WTC11 (cell line): ENCODE data around the gene DDIT4. TPM values are rescaled to one million over a fixed set of nuclear protein-coding genes. Genes with fewer than 3 reads are reported as not detected.
A peak's percentile ranks its signal among the peaks of the same experiment; 100 is the strongest.

ENCODE experiments used
- ATAC-seq: fragments of 200-7000 bp; cut with Tn5 transposase; 2 replicates; pipeline ENCODE4 v1.10.0; 2021; ENCODE audit warnings: mild to moderate bottlenecking, moderate library complexity
- CTCF ChIA-PET: fragments of 300-600 bp; sonication (Branson Sonifier 250); formaldehyde crosslinking; loops from one replicate; lab custom pipeline; 2021; ENCODE audit warnings: antibody characterized with exemption; lab: Charles Lee
- POLR2A ChIA-PET: fragments of 350-600 bp; sonication (Branson Sonifier 250); formaldehyde crosslinking; loops from one replicate; lab custom pipeline; 2021; ENCODE audit warnings: antibody characterized with exemption; lab: Charles Lee
- DNase-seq: peaks from one replicate; pipeline ENCODE4 v3.0.0; 2021; ENCODE audit warnings: low spot score
- H3K27ac Mint-ChIP-seq: 2 replicates; pipeline ENCODE4 v1.8.0; 2021; ENCODE audit warnings: mixed read lengths
- H3K27me3 Mint-ChIP-seq: 2 replicates; pipeline ENCODE4 v1.8.0; 2021; ENCODE audit warnings: low read depth, mild to moderate bottlenecking, moderate library complexity, mixed read lengths
- H3K36me3 Mint-ChIP-seq: 2 replicates; pipeline ENCODE4 v1.8.0; 2021; ENCODE audit warnings: mixed read lengths
- H3K4me1 Mint-ChIP-seq: 2 replicates; pipeline ENCODE4 v1.8.0; 2022; ENCODE audit warnings: mixed read lengths
- H3K4me3 Mint-ChIP-seq: 2 replicates; pipeline ENCODE4 v1.8.0; 2021; ENCODE audit warnings: mild to moderate bottlenecking, moderate library complexity, mixed read lengths
- H3K9me3 Mint-ChIP-seq: 2 replicates; pipeline ENCODE4 v1.8.0; 2021; ENCODE audit warnings: mixed read lengths
- ARID4B ChIP-seq: sonication (generic); formaldehyde crosslinking; IDR thresholded peaks from 2 replicates; pipeline ENCODE4 v1.8.0; 2023; ENCODE audit warnings: missing genetic modification reagents, mild to moderate bottlenecking, borderline replicate concordance
- ATF2 ChIP-seq: sonication (generic); formaldehyde crosslinking; IDR thresholded peaks from 2 replicates; pipeline ENCODE4 v1.8.1; 2022; ENCODE audit warnings: low read depth, missing genetic modification reagents, borderline replicate concordance
- E2F1 ChIP-seq: sonication (generic); formaldehyde crosslinking; IDR thresholded peaks from 2 replicates; pipeline ENCODE4 v1.8.0; 2022; ENCODE audit warnings: mild to moderate bottlenecking, missing genetic modification reagents
- E2F4 ChIP-seq: sonication (generic); formaldehyde crosslinking; IDR thresholded peaks from 2 replicates; pipeline ENCODE4 v1.8.1; 2022; ENCODE audit warnings: low read depth, mild to moderate bottlenecking, moderate library complexity, missing genetic modification reagents, borderline replicate concordance
- E2F5 ChIP-seq: sonication (generic); formaldehyde crosslinking; IDR thresholded peaks from 2 replicates; pipeline ENCODE4 v1.8.1; 2022; ENCODE audit warnings: mild to moderate bottlenecking, moderate library complexity, missing genetic modification reagents
- FOXJ3 ChIP-seq: sonication (generic); formaldehyde crosslinking; IDR thresholded peaks from 2 replicates; pipeline ENCODE4 v1.9.0; 2021; ENCODE audit warnings: missing genetic modification reagents, mild to moderate bottlenecking, borderline replicate concordance
- HMGA2 ChIP-seq: fragments of 250-450 bp; sonication (Bioruptor Pico); IDR thresholded peaks from 2 replicates; pipeline ENCODE4 v1.4.0; 2021; ENCODE audit warnings: mild to moderate bottlenecking, moderate library complexity
- JAZF1 ChIP-seq: fragments of 250-450 bp; sonication (Bioruptor Pico); IDR thresholded peaks from 2 replicates; pipeline ENCODE4 v1.9.0; 2021; ENCODE audit warnings: moderate library complexity, mild to moderate bottlenecking, inconsistent platforms
- JUN ChIP-seq: sonication (generic); formaldehyde crosslinking; IDR thresholded peaks from 2 replicates; pipeline ENCODE4 v1.8.0; 2023; ENCODE audit warnings: mild to moderate bottlenecking, missing genetic modification reagents
- KAT7 ChIP-seq: sonication (generic); formaldehyde crosslinking; IDR thresholded peaks from 2 replicates; pipeline ENCODE4 v1.8.1; 2023; ENCODE audit warnings: missing genetic modification reagents, mild to moderate bottlenecking, borderline replicate concordance
- RELA ChIP-seq: sonication (generic); formaldehyde crosslinking; IDR thresholded peaks from 2 replicates; pipeline ENCODE4 v1.8.1; 2022; ENCODE audit warnings: missing genetic modification reagents, mild to moderate bottlenecking, borderline replicate concordance
- RORB ChIP-seq: fragments of 250-450 bp; sonication (Bioruptor Pico); IDR thresholded peaks from 2 replicates; pipeline ENCODE4 v1.9.0; 2021; ENCODE audit warnings: mild to moderate bottlenecking
- TP53 ChIP-seq: sonication (generic); formaldehyde crosslinking; IDR thresholded peaks from 2 replicates; pipeline ENCODE4 v1.8.1; 2023; ENCODE audit warnings: mild to moderate bottlenecking, missing genetic modification reagents
- ZBTB21 ChIP-seq: sonication (generic); formaldehyde crosslinking; IDR thresholded peaks from 2 replicates; pipeline ENCODE4 v1.8.1; 2023; ENCODE audit warnings: mild to moderate bottlenecking, missing genetic modification reagents, borderline replicate concordance
- ZNF121 ChIP-seq: sonication (generic); formaldehyde crosslinking; IDR thresholded peaks from 2 replicates; pipeline ENCODE4 v1.8.0; 2023; ENCODE audit warnings: missing genetic modification reagents
- ZNF396 ChIP-seq: fragments of 250-450 bp; sonication (Bioruptor Pico); IDR thresholded peaks from 2 replicates; pipeline ENCODE4 v1.8.0; 2021; ENCODE audit warnings: mild to moderate bottlenecking, moderate library complexity, borderline replicate concordance
- ZNF512 ChIP-seq: sonication (generic); formaldehyde crosslinking; IDR thresholded peaks from 2 replicates; pipeline ENCODE4 v1.8.1; 2022; ENCODE audit warnings: missing genetic modification reagents, borderline replicate concordance
- total RNA-seq: library from RNA; stranded (reverse); gene quantifications from 3 replicates; pipeline ENCODE4 v1.2.3, GENCODE V29; 2021

Gene DDIT4
- total RNA-seq, 1 experiment from 2014 or later = 118 TPM

GRCh38 chr10:72226418-72227027 lies 47.2 kb upstream of the DDIT4 start:
- ChIA-PET POLR2A (interaction anchor here (0.6 to 1.0 kb wide), 4 partner anchors 12 to 104 kb away, joined by 3 read pairs; partner anchors contain the start of gene DDIT4), CTCF (interaction anchor here (0.7 to 1.1 kb wide), 3 partner anchors 28 to 47 kb away, joined by 3 read pairs; partner anchors contain the start of gene DDIT4)
- Mint-ChIP-seq H3K4me3 (no peak overlapping the region), H3K36me3 (peaks cover 19% of the 10 kb centered on the region), H3K27me3 (no peaks in the 10 kb centered on the region), H3K4me1 (peaks cover 15% of the 10 kb centered on the region), H3K27ac (peak overlapping the region; percentile 5; the same call in 1 of the 2 replicates), H3K9me3 (no peaks in the 10 kb centered on the region)
- no peak for TF ChIP-seq E2F4
- TF ChIP-seq ZNF396 (CRISPR knock-in tag) = no peak
- TF ChIP-seq HMGA2 (CRISPR knock-in tag) = no peak
- TF ChIP-seq E2F5 (CRISPR knock-in tag) = no peak
- ATAC-seq (no peak), DNase-seq (no peak)

- TF ChIP-seq E2F1 (CRISPR knock-in tag) (no peak), ZNF121 (CRISPR knock-in tag) (no peak), JUN (no peak)
- TF ChIP-seq, all 79 proteins: peak for 0
- H3K4me1 Mint-ChIP-seq = peaks cover 15% of the 10 kb centered on the region
- H3K36me3 Mint-ChIP-seq = peaks cover 22% of the 10 kb centered on the region
- no peak overlapping the region for H3K4me3 Mint-ChIP-seq
- no peak overlapping the region for H3K27ac Mint-ChIP-seq
- no peaks in the 10 kb centered on the region for H3K9me3 Mint-ChIP-seq
- no peak for DNase-seq
- H3K27me3 Mint-ChIP-seq = no peaks in the 10 kb centered on the region
- ChIA-PET POLR2A (interaction anchor here (0.7 to 1.2 kb wide), 2 partner anchors 9 to 46 kb away, joined by 4 to 5 read pairs; partner anchors contain the start of gene DDIT4), CTCF (interaction anchor here (0.7 kb wide), 1 partner anchor 100 kb away, joined by 3 read pairs; no protein-coding TSS in a partner anchor)
- ATAC-seq = no peak
Measured at GRCh38 chr10:72227826-72228225, 45.9 kb upstream of the DDIT4 start.

- Mint-ChIP-seq H3K4me3 (no peak overlapping the region), H3K27me3 (no peaks in the 10 kb centered on the region), H3K4me1 (peaks cover 15% of the 10 kb centered on the region), H3K9me3 (no peaks in the 10 kb centered on the region), H3K36me3 (peaks cover 27% of the 10 kb centered on the region), H3K27ac (0 out of 2 replicates have a peak overlapping the region, but pooled peaks have one; percentile 45)
- POLR2A ChIA-PET = interaction anchor here (0.6 to 1.5 kb wide), 4 partner anchors 9 to 693 kb away, joined by 4 to 5 read pairs (median 4); partner anchors contain the start of gene DDIT4
- DNase-seq (no peak), ATAC-seq (no peak)
- CTCF ChIA-PET = no interaction called here
- TF ChIP-seq ATF2 (no peak), ZNF512 (no peak), JUN (no peak), KAT7 (CRISPR knock-in tag) (no peak), JAZF1 (CRISPR knock-in tag) (no peak), ZBTB21 (CRISPR knock-in tag) (no peak), TP53 (CRISPR knock-in tag) (no peak), FOXJ3 (no peak), ARID4B (CRISPR knock-in tag) (no peak), E2F4 (no peak), RORB (CRISPR knock-in tag) (no peak), RELA (no peak)
Measured at GRCh38 chr10:72228318-72228751, 45.4 kb upstream of the DDIT4 start.
